ENCODE results near the gene LRP1B.

Gene LRP1B

DNA sequence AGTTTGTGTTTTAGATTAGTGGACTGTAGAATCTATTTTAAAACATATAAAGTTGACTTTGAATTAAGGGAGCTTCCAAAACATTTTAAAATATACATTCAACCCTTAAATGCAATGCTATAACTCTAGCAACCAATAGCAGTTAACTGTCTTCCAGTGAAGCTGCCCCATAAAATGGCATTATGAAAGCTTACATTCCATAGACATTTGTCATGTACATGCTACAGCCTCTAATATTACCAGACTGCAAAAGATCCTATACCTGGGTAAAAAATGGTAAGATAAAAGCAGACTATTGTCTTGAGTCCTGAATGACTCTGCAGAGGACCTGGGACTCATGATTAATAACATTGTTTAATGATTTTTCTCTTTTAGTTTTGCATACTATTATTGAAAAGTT lies 489.4 kb downstream of the LRP1B start:
- TF ChIP-seq, protein P1, sequence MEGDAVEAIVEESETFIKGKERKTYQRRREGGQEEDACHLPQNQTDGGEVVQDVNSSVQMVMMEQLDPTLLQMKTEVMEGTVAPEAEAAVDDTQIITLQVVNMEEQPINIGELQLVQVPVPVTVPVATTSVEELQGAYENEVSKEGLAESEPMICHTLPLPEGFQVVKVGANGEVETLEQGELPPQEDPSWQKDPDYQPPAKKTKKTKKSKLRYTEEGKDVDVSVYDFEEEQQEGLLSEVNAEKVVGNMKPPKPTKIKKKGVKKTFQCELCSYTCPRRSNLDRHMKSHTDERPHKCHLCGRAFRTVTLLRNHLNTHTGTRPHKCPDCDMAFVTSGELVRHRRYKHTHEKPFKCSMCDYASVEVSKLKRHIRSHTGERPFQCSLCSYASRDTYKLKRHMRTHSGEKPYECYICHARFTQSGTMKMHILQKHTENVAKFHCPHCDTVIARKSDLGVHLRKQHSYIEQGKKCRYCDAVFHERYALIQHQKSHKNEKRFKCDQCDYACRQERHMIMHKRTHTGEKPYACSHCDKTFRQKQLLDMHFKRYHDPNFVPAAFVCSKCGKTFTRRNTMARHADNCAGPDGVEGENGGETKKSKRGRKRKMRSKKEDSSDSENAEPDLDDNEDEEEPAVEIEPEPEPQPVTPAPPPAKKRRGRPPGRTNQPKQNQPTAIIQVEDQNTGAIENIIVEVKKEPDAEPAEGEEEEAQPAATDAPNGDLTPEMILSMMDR (IDR thresholded peaks at IDR 0.05; ENCODE audit: low read depth, low read length, missing control alignments) = no peak
- no peak for DNase-seq (ENCODE audit: low read depth)
- no peak overlapping the region for H3K4me3 ChIP-seq (ENCODE audit: low read depth, low read length)

DNA sequence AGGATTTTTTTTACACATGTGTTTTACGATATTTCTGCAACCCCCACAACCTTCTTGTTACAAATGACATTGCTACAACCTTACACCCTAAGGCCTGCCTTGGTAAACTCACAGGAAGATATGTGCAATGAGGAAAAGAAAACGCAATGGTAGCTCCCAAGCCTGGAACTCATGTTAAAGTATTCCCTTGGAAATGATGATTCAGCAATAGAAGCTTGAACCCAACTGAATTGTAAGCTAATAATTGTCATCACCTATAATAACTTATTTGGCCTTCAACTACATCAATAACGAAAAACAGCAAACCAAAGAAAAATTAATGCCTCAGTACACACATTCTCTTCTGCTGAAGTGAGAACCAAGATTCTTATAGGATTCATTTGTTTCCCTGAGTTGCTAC lies 491.0 kb downstream of the LRP1B start:
- no peak for DNase-seq (ENCODE audit: low read depth)
- TF ChIP-seq, protein P1 (IDR thresholded peaks at IDR 0.05; ENCODE audit: low read depth, low read length, missing control alignments) = no peak
- H3K4me3 ChIP-seq (ENCODE audit: low read depth, low read length) = no peak overlapping the region

- DNase-seq (ENCODE audit: low read depth) = no peak
- no peak overlapping the region for H3K4me3 ChIP-seq (ENCODE audit: low read depth, low read length)
- TF ChIP-seq, protein P1 (IDR thresholded peaks at IDR 0.05; ENCODE audit: low read depth, low read length, missing control alignments) = no peak
Observed at GRCh38 chr2:141633132-141633531, 497.7 kb downstream of the LRP1B start.

DNA sequence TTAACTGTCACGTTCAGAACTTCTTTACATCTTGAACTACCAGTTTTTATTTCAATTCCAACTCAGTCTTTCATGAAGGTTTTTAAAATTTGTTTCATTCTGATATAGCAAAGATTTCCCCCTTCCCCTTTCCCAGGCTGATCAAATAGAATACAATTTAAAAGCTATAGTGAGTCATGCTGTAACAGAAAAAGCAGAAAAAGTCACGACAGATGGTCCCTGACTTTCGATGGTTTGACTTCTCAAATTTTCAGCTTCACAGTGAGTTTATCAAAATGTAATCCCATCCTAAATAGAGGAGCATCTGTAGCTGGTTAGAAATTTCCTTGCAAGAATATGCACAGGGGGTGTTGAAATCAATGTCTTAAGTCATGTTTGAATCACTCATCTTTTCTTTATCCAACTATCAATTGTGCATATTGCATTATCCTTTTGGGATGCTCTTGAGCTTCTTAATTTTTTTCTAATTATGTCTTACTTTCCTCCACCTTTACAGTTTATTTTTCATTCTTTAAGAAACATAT lies 500.3 kb downstream of the LRP1B start:
- TF ChIP-seq, protein P1 (IDR thresholded peaks at IDR 0.05; ENCODE audit: low read depth, low read length, missing control alignments) = no peak
- no peak overlapping the region for H3K4me3 ChIP-seq (ENCODE audit: low read depth, low read length)
- DNase-seq (ENCODE audit: low read depth) = no peak

DNA sequence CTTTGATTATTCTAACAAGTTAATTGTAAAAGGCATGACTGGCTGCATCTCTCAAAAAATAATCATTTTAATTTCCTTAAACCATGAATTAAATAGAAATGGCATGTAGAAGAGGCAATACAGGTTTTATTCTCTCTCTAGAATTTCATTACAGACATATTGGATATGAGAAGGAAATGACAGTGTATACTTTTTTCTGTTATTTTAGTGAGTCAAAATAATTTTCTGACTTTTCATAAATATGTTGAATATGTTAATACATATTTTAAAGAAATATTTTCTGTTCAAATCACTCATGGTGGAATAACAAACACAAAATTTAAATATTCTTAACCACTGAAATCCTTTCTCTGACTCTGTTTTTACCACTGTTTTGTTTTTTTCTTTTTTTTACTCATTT lies 510.4 kb downstream of the LRP1B start:
- DNase-seq (ENCODE audit: low read depth) = no peak
- no peak overlapping the region for H3K4me3 ChIP-seq (ENCODE audit: low read depth, low read length)
- TF ChIP-seq, protein P1 (IDR thresholded peaks at IDR 0.05; ENCODE audit: low read depth, low read length, missing control alignments) = no peak

DNA sequence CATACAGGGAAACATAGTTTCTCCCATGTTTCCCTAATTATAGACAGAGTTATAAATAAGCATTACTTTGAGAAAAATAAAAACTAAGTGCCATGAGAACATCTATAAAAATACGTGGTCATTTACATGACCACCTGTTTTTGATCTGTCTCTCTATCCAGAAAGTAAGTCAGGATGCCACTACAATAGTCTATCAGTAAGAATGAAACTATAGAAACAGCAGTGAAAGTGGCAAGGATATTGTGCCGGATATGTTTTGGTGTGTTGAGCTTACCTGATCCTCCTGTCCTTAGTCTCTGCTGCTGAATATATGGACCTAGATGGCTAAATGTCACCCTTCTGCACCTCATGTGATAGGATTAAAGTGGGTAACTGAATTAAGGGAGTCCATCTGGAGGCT lies 512.4 kb downstream of the LRP1B start:
- TF ChIP-seq, protein P1 (IDR thresholded peaks at IDR 0.05; ENCODE audit: low read depth, low read length, missing control alignments) = no peak
- DNase-seq (ENCODE audit: low read depth) = no peak
- H3K4me3 ChIP-seq (ENCODE audit: low read depth, low read length) = no peak overlapping the region

DNA sequence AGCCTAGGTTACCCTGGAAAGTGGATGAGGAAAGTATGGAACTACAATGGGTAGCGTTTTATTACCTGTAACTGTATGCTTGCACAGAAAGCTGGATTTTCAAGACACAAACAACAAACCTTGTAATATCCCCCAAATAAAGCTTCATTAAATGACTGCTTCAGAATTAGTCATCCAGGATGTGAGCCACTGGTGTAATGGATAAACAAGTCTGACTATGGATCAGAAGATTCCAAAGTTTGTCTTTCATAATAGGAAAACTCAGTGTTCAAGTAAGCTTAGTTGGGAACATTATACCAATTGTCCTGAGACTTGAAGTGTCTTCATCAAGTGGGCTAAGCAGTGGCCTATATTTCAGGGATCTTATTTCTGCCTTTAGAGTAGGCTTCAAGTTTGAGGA lies 518.8 kb downstream of the LRP1B start:
- TF ChIP-seq, protein P1 (IDR thresholded peaks at IDR 0.05; ENCODE audit: low read depth, low read length, missing control alignments) = no peak
- no peak for DNase-seq (ENCODE audit: low read depth)
- H3K4me3 ChIP-seq (ENCODE audit: low read depth, low read length) = no peak overlapping the region

Data from GM12864 (cell line).